Neural crest cell (in vitro differentiated cells): Measurements from ENCODE around the gene IL10RB. TPM values are rescaled to one million over a fixed set of nuclear protein-coding genes. Genes with fewer than 3 reads are reported as not detected.
"Not testable (repeated sequence)": the region's sequence is repeated elsewhere in the genome, so short reads cannot be mapped to it uniquely, and the experiment has no call there.

Experiments used
- DNase-seq: peaks from one replicate; pipeline ENCODE4 v3.0.0; 2021; ENCODE audit warnings: low read depth, mixed read lengths, low spot score
- H3K27ac Mint-ChIP-seq: one replicate; pipeline ENCODE4 v1.8.0; 2021; ENCODE audit warnings: mild to moderate bottlenecking, mixed read lengths; ENCODE audit not compliant: unreplicated experiment
- H3K27me3 Mint-ChIP-seq: 2 replicates; pipeline ENCODE4 v1.8.0; 2021; ENCODE audit warnings: low read depth, mild to moderate bottlenecking, mixed read lengths
- H3K36me3 Mint-ChIP-seq: 2 replicates; pipeline ENCODE4 v1.8.0; 2021; ENCODE audit warnings: low read depth, mild to moderate bottlenecking, mixed read lengths
- H3K4me1 Mint-ChIP-seq: 2 replicates; pipeline ENCODE4 v1.8.0; 2021; ENCODE audit warnings: mixed read lengths
- H3K4me3 Mint-ChIP-seq: one replicate; pipeline ENCODE4 v1.8.0; 2021; ENCODE audit warnings: mild to moderate bottlenecking, mixed read lengths
- H3K9me3 Mint-ChIP-seq: 2 replicates; pipeline ENCODE4 v1.8.0; 2021; ENCODE audit warnings: mixed read lengths
- total RNA-seq: library from RNA; stranded (reverse); gene quantifications from 2 replicates; pipeline ENCODE4 v1.2.1, GENCODE V29; 2021
- TF ChIP-seq, protein P1 (sequence below): fragments of 200-600 bp; sonication (generic); conservative IDR thresholded peaks from 2 replicates; pipeline ENCODE4 v1.5.0; 2021; ENCODE audit warnings: antibody characterized with exemption, mild to moderate bottlenecking

IL10RB gene
- total RNA-seq, 1 donor from 2014 or later = 5.8 TPM

- H3K36me3 Mint-ChIP-seq = peaks cover 38% of the 10 kb centered on the region
- H3K9me3 Mint-ChIP-seq = no peaks in the 10 kb centered on the region
- TF ChIP-seq, protein P1, sequence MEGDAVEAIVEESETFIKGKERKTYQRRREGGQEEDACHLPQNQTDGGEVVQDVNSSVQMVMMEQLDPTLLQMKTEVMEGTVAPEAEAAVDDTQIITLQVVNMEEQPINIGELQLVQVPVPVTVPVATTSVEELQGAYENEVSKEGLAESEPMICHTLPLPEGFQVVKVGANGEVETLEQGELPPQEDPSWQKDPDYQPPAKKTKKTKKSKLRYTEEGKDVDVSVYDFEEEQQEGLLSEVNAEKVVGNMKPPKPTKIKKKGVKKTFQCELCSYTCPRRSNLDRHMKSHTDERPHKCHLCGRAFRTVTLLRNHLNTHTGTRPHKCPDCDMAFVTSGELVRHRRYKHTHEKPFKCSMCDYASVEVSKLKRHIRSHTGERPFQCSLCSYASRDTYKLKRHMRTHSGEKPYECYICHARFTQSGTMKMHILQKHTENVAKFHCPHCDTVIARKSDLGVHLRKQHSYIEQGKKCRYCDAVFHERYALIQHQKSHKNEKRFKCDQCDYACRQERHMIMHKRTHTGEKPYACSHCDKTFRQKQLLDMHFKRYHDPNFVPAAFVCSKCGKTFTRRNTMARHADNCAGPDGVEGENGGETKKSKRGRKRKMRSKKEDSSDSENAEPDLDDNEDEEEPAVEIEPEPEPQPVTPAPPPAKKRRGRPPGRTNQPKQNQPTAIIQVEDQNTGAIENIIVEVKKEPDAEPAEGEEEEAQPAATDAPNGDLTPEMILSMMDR = no peak
- H3K4me1 Mint-ChIP-seq = no peaks in the 10 kb centered on the region
- no peak overlapping the region for H3K27ac Mint-ChIP-seq
- H3K27me3 Mint-ChIP-seq = no peaks in the 10 kb centered on the region
- no peak for DNase-seq
- H3K4me3 Mint-ChIP-seq = no peak overlapping the region
Measured at GRCh38 chr21:33249331-33250002, 16.7 kb upstream of the IL10RB start.

DNA sequence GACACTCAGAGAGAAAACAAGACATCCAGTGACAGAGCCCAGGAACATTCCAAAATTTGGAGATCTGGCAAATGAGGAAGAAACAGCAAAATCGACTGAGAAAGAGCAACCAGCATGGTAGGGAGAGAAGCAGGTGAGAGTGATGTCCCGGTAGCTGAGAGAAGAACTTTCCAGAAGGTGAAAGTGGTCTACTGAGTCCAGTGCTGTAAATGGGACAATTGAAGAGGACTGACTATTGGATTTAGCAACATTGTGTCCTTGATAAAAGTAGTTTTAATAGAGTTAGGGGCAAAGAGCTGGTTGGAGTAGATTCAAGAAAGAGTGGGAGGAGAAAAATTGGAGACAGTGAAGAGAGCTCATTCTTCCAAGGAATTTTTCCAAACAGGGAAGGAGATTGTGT is 15.0 kb upstream of the IL10RB start:
- TF ChIP-seq, protein P1 = no peak
- H3K27me3 Mint-ChIP-seq = no peaks in the 10 kb centered on the region
- H3K4me1 Mint-ChIP-seq = no peaks in the 10 kb centered on the region
- DNase-seq = no peak
- peaks cover 29% of the 10 kb centered on the region for H3K36me3 Mint-ChIP-seq
- H3K27ac Mint-ChIP-seq = no peak overlapping the region
- H3K9me3 Mint-ChIP-seq = no peaks in the 10 kb centered on the region
- H3K4me3 Mint-ChIP-seq = no peak overlapping the region

GRCh38 chr21:33253382-33253781 is 12.8 kb upstream of the IL10RB start:
- not testable (repeated sequence) for H3K27me3 Mint-ChIP-seq, DNase-seq, H3K4me3 Mint-ChIP-seq, H3K9me3 Mint-ChIP-seq, H3K4me1 Mint-ChIP-seq, H3K27ac Mint-ChIP-seq
- H3K36me3 Mint-ChIP-seq = peaks cover 27% of the 10 kb centered on the region

DNA sequence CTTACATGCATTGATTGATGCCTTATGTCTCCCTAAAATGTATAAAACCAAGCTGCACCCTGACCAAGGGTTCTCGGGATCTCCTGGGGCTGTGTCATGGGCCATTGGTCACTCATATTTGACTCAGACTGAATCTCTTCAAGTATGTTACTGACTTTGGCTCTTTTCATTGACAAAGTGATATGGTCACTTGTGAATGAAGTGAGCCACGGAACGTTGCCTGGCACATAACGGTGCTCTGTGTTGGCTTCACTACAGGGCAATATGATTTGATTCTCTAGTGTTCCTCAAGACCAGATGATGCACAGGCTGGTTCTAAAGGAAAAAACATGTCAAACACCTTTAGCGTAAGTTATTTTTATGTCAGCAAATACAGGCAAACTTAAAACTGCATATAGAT is 11.4 kb upstream of the IL10RB start:
- H3K36me3 Mint-ChIP-seq = peaks cover 30% of the 10 kb centered on the region
- no peaks in the 10 kb centered on the region for H3K4me1 Mint-ChIP-seq
- no peak for DNase-seq
- TF ChIP-seq, protein P1 = no peak
- no peaks in the 10 kb centered on the region for H3K27me3 Mint-ChIP-seq
- H3K4me3 Mint-ChIP-seq = no peak overlapping the region
- H3K27ac Mint-ChIP-seq = no peak overlapping the region
- peaks cover 9% of the 10 kb centered on the region for H3K9me3 Mint-ChIP-seq

- DNase-seq = no peak
- Mint-ChIP-seq H3K27me3 (no peaks in the 10 kb centered on the region), H3K27ac (no peak overlapping the region), H3K4me1 (no peaks in the 10 kb centered on the region), H3K36me3 (peaks cover 29% of the 10 kb centered on the region), H3K9me3 (peaks cover 9% of the 10 kb centered on the region), H3K4me3 (no peak overlapping the region)
- TF ChIP-seq, protein P1 = no peak
Measured at GRCh38 chr21:33255404-33255803, 10.8 kb upstream of the IL10RB start.

DNA sequence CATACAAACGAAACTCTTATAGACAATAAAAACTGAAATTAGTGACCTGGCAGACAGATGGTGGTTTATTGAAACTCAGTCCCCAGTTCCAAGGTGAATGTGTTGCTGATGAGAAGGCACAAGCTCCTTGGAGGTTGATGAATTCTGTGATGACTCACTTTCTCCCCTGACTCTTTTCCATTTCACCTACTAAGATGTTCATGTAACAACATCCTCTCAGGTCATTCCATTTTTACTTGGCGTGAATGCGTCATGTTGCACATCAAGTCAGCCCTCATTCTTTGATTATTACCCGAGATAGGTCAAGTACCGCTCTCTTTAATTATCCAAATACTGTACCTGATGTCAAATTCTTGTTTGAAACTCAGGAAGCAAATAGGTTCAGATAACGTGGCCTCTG is 10.1 kb upstream of the IL10RB start:
- Mint-ChIP-seq H3K4me3 (no peak overlapping the region), H3K27me3 (no peaks in the 10 kb centered on the region), H3K36me3 (peaks cover 29% of the 10 kb centered on the region), H3K9me3 (peaks cover 9% of the 10 kb centered on the region), H3K27ac (no peak overlapping the region), H3K4me1 (no peaks in the 10 kb centered on the region)
- TF ChIP-seq, protein P1 = no peak
- no peak for DNase-seq
